Measurements from ENCODE around the gene KLHL12.
A peak's percentile ranks its signal among the peaks of the same experiment; 100 is the strongest.
"Not testable (repeated sequence)": the region's sequence is repeated elsewhere in the genome, so short reads cannot be mapped to it uniquely, and the experiment has no call there.

The KLHL12 gene

DNA sequence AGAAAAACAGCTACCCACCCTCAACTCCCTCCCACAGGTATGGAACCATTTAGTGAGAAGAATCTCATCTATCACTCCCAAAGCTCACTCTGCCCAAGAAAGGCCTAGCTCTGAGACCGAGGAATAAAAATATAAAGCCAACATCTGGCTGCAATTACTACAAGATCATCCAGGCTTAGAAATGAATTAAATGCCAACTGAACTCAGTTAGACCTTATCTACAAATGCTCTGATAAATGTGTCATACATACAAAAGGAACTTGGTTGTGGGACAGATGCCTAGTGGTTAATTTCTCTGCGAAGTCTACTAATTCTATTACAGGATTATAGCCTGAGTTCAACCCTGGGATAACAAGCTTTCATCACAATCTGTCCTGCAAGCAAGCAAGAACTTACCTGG, 24.4 kb upstream of the KLHL12 start:
- DNase-seq (ENCODE audit: low spot score): no peak

DNA sequence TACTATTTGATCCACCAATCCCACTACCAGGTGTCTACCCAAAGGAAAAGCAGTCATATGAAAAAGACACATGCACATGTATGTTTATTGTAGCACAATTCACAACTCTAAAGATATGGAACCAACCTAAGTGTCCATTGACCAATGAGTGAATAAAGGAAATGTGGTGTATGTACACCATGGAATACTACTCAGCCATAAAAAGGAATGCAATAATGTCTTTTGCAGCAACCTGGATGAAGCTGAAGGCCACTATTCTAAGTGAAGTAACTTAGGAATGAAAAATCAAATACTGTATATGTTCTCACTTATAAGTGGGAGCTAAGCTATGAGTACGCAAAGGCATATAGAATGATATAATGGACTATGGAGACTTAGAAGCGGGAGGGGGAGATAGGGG, 18.4 kb upstream of the KLHL12 start:
- DNase-seq (ENCODE audit: low spot score): no peak

DNA sequence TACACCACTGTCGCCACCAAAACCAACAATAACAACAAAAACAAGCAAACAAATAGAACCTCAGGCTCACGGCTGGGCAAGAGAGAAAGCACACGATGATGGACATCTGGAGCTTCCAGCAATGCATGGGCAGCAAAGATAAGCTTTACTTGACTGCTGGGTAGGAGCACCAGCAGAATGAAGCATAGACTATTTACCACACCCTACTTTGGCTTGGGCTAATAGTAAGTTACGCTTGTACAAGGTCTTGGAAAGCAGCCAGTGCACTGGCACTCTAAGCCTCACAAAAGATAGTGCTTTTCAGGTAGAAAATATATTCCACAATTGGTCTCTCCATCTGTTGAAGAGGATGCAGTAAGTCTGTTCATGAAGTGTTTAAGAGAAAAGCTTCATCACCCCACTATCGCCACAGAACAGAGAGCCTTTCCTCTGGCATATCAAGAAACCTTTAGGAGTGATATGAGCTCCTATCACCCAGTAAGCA, 17.4 kb upstream of the KLHL12 start:
- DNase-seq (ENCODE audit: low spot score): no peak

DNA sequence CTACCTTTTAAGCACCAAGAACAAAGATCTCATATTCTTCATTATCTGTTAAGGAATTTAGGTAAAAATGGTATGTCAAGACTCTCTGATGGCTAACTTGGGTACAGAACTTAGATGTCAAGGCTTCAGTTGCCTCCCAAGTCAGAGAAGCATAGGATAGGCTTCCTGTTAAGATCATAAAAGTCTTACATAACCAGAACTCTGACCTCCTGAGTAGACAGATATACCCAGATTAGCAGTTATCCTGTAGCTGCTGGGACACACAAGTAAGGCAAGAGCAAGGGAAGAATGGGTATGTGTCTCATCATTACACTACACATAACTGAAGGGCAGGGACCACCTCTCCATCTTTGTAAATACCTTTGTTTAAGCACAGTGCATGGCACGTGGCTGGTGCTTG, 15.4 kb upstream of the KLHL12 start:
- no peak for DNase-seq (ENCODE audit: low spot score)

DNA sequence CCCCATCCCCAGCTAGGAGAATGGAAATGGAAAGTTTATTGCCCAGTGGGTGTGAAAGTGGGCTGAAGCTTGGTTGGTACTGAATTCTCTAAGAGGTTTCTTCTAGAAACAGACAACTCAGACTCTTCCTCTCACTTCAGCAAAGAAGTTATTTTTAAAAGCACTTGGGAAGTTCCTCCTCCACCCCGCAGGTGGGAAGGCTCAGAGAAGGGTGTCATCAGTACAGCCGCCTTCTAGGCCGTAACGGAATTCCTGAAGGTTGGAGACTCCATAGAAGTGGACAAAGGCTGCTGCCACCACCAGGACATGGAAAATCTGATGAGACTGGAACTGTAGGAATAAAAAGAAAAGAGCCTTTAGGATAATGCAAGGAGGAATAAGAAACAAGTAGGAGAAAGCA, 14.3 kb upstream of the KLHL12 start:
- no peak for DNase-seq (ENCODE audit: low spot score)

DNA sequence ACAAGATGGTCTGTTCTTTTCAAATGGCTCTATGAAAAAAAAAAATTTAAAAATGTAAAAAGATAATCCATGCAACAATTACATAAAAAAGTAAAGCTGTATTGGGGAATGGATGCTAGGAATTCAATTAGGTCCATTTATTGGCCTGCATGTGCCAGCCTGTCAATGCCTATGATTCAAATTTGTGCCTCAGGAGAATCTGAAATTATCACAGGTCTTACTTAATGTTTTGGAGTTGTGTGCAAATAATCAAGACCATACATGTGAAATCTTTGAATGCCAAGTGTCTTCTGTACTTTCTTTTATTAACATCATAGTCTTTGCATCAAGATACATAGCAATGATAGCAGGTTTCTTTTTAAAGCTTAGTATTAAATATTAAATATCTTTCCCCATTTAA, 13.5 kb upstream of the KLHL12 start:
- no peak for DNase-seq (ENCODE audit: low spot score)

DNA sequence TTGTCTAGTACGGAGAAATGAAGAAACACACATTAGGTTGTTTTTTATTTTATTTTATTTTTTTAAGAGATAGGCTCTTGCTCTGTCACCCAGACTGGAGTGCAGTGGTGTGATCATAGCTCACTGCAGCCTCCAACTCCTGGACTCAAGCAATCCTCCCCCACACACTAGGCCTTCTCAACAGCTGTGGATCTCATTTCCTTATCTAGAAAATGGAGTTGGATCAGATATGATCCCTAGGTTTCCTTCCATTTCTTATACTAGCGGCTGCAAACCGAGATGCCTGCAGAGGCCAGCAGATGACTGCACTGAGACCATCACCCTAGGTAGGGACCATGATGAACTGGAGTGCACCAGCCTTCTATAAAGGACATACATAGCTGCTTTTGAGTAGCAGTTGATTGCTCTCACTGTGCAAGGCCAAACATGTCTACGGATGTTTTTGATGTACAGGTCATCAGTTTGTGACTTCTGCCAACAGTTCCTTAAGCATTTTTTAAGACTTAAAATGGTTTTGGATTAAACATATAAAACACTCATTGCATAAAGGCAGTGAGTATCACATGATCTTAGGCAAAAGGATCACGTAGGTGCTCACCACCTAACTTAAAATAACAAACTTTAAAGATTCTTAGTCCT, 11.4 kb upstream of the KLHL12 start:
- no peak for DNase-seq (ENCODE audit: low spot score)

DNA sequence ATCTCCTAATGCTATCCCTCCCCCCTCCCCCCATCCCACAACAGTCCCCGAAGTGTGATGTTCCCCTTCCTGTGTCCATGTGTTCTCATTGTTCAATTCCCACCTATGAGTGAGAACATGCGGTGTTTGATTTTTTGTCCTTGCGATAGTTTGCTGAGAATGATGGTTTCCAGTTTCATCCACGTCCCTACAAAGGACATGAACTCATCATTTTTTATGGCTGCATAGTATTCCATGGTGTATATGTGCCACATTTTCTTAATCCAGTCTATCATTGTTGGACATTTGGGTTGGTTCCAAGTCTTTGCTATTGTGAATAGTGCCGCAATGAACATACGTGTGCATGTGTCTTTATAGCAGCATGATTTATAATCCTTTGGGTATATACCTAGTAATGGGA, 9.4 kb upstream of the KLHL12 start:
- DNase-seq (ENCODE audit: low spot score): not testable (repeated sequence)

DNA sequence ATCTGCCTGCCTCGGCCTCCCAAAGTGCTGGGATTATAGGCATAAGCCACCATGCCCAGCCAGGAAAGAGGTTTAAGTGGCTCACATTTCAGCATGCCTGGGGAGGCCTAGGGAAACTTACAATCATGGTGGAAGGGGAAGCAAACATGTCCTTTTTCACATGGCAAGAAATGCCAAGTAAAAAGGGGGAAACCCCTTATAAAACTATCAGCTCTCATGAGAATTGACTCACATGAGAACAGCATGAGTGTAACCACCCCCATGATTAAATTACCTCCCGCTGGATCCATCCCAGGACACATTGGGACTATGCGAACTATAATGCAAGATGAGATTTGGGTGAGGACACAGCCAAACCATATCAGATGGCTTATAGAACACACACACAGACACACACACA, 8.8 kb upstream of the KLHL12 start:
- no peak for DNase-seq (ENCODE audit: low spot score)

DNA sequence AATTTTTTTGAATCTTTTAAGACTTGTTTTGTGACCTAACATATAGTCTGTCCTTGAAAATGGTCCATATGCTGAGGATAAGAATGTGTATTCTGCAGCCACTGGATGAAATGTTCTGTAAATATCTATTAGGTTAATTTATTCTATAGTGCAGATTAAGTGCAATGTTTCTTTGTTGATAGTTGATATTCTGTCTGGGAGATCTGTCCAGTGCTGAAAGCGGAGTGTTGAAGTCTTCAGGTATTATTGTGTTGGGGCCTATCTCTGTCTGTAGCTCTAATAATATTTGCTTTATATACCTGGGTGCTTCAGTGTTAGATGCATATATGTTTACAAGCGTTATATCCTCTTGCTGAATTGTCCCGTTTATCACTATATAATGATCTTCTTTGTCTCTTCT, 7.7 kb upstream of the KLHL12 start:
- no peak for DNase-seq (ENCODE audit: low spot score)

DNA sequence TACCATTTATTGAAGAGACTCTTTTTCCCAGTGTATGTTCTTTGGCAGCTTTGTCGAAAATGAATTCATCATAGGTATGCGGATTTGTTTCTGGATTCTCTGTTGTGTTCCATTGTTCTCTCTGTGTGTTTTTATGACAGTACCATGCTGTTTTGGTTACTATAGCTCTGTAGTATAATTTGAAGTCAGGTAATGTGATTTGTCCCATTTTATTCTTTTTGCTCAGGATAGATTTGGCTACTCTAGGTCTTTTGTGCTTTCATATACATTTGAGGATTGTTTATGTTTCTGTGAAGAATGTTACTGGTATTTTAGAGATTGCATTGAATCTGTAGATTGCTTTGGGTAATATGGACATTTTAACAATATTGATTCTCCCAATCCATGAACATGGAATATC, 5.4 kb upstream of the KLHL12 start:
- no peak for DNase-seq (ENCODE audit: low spot score)

DNA sequence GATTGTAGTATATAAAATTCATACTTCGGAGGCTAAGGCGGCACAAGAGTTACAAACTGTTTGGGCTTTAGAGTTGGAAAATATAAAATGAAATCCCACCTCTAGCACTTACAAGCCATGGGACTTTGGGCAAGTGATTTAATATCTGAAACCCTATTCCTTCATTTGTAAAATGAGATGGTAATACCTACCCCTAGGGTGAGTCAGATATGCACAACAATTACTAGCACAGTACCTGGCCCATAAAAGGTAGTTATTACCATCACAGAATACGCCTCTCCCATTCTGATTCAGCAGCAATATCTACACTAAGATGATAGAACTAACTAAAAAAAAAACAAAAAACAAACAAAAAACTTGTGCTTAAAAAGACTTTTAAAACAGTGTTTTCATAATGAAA, 3.5 kb downstream of the KLHL12 start:
- DNase-seq (ENCODE audit: low spot score): no peak

DNA sequence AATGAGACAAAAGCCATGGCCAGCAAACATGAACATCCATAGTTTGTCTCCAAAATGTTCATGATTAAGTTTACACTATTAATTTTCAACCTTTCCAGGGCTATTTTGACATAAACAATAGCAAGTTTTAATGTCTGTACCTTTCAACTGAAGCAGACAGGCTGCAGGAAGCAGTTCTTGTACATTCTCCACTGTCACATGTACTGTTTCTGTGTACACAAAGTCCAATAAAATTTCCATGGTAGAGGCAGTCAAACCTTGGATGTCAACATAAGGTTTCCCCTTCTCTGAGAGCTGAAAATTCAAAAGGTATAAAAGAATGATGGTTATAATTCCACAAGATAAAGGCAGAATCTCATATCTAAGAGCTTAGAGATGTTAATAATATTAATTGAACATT, 7.4 kb downstream of the KLHL12 start:
- DNase-seq (ENCODE audit: low spot score): no peak

DNA sequence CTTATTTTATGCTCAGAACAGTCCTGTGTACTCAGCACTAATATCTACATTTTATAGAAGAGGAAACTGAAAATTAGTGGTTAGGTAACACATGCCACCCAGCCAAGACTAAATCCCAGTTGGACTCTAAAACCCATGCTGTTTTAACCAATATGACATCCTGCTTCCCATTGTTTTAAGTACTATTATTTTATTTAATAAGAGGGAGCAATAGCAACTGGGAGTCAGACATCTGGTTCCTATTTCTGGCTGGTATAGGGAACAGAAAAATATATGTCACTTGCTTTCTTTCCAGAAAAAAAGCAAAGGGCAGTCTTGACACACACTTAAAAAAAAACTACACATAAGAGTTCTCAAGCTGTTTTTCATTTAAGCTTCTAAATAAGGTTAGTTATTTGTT, 11.9 kb downstream of the KLHL12 start:
- no peak for DNase-seq (ENCODE audit: low spot score)

DNA sequence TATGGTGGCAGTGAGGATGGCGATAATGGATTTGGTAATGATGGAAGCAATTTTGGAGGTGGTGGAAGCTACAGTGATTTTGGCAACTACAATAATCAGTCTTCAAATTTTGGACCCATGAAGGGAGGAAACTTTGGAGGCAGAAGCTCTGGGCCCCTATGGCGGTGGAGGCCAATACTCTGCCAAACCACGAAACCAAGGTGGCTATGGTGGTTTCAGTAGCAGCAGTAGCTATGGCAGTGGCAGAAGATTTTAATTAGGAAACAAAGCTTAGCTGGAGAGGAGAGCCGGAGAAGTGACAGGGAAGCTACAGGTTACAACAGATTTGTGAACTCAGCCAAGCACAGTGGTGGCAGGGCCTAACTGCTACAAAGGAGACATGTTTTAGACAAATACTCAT, 14.6 kb downstream of the KLHL12 start:
- not testable (repeated sequence) for DNase-seq (ENCODE audit: low spot score)

DNA sequence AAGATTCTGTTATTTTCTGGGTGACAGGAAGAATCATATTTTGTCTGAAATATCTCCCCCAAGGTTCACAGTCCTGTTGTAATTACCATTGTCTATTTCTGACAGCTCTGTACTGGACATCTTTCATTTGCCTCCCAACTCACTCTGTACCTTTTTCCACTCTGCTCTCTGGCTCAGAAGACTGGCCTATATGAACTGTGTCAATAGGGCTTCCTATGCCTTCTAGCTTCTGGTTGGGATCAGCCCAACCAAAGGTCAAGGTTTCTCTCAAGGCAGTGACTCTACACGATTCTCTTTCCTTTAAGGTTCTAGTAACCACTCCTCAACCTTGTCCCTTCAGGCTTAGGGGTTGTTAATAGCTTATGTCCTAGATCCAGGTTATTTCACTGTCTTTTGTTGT, 17.5 kb downstream of the KLHL12 start:
- no peak for DNase-seq (ENCODE audit: low spot score)

DNA sequence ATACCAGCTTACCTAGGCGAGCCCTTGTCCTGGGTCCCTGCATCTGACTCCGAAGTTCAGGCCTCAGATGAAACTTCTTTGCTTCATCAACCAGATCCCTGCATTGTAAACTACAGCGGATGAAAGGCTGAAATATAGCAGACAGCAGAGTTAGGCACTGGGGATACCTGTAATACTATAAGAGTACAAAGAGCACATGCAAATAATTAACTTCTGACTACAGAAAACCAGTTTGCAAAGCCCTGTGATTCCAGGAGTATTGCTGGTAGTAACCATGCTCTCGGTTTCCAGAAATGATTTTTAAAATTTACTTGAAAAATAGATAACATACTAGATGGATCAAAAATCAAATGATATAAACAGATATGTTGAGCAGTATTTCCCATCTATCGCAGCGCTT, 18.0 kb downstream of the KLHL12 start:
- DNase-seq (ENCODE audit: low spot score): no peak

DNA sequence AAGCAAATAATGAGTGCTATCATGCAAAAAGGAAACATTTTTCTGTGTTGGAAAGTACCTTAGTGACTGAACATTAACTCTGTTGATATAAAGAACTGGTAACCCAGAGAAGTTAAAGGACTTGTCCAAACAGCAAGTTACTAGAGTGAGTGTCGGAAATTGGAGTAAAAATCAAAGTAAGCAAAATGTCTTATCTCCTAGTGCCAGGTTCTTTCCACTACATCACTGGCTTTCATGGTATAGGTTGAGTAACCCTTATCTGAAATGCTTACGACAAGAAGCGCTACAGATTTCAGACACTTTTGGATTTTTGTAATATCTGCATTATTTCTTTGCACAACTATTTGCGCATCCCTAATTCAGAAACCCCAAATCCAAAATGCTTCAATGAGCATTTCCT, 21.7 kb downstream of the KLHL12 start:
- no peak for DNase-seq (ENCODE audit: low spot score)

DNA sequence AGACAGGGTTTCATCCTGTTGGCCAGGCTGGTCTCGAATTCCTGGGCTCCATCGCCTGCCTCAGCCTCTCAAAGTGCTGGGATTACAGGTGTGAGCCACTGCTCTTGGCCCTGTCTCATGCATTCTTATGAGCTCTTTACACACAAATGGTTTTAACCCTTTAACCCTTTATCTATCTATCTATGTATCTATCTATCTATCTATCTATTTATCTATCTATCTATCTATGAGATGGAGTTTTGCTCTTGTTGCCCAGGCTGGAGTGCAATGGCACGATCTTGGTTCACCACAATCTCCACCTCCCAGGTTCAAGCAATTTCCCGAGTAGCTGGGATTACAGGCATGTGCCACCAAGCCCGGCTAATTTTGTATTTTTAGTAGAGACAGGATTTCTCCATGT, 23.2 kb downstream of the KLHL12 start:
- not testable (repeated sequence) for DNase-seq (ENCODE audit: low spot score)

DNA sequence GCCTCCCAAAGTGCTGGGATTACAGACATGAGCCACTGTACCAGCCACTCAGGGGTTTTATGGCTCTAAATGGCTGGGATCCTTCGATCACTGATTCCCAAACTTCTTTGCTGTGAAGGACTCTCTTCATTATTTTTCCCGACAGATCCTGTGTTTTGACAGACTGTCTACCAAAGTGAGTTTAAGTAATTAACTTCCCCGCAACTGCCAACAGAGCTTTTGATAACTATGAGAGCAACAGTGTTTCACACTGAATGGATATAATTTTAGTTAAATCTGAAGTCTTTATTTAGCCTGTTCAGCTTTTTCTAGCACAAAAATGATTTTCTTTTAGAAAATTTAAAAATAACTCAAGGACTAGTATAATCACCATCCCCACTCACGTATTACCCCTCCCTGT, 25.5 kb downstream of the KLHL12 start:
- no peak for DNase-seq (ENCODE audit: low spot score)

DNA sequence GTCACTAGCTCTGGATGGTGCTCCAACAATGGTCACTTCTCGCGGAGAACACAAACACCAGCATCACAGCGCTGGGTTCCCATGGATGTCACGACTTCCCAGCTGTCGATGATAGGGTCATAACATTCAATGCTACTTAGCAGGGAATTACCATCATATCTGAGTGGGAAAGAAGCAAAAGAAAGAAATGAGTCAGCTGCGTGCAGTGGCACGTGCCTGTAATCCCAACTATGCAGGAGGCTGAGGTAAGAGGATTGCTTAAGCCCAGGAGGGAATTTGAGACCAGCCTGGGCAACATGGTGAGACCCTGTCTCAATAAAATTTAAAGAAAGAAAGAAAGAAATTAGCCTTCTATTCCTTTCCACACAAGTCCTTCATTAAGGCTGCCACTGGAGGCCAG, 34.5 kb downstream of the KLHL12 start:
- no peak for DNase-seq (ENCODE audit: low spot score)

DNA sequence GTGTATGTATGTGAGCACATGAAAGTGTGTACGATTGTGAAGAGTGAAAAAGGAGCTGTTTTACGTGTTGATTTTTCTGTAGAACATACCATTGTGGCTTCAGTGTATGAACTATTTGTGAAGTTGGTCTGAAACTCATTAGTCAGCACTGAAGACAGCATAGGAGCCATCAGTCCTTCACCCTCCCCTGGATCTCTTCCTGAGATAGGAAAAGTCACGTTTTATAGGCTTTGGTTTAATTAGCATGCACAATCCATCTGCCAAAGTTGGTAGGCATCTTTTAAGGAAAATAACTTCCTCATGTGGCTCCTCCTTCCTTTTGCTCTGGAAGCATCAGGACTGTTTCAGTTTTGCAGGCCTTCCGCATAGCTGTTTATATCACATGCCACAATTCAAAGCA, 36.6 kb downstream of the KLHL12 start:
- DNase-seq (ENCODE audit: low spot score): no peak

DNA sequence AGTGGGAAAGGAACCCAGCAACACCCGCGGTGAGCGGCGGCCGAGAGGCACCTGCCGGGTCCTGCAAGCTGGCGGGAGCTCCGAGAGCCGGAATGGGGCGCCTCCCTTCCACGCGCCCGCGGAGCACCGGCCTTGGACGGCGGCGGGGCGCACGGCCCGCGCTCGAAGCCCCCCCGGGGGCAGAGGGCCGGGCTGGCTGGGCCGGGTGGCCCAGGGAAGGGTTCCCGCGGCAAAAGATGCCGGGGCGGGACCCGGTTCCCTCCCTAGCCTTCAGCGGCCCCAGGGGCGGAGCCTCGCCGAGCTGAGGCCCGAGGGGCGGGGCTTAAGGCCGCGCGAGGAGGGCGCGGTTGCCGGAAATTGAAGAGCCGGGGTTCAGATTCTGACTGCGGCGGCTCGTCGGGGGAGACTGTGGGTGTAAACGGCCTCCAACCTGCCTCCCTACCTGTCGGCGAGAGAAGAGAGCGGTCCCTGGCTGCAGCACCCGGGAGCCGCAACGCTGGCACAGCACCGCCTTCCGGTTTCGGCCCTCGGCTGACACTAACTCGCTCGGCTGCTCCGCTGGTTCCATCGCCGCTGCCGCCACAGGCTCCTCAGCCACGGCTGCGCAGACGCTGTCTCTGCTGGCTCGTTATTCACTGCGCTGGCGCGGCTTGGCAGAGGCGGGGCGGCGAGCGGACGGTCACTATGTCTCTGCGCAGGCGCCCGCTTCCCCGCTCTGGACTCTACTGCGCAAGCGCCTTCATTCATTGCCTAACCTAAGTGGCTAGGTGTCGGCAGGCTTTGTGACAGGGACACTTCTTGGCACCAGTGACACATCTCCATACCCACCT, 38.3 kb downstream of the KLHL12 start, which contains the start of gene RABIF:
RABIF (minus strand) TSS at position 619 of the 830 bp plus-strand sequence; CDS start at position 568, 51 bp downstream.
- peak; percentile 96 for DNase-seq (ENCODE audit: low spot score)

DNA sequence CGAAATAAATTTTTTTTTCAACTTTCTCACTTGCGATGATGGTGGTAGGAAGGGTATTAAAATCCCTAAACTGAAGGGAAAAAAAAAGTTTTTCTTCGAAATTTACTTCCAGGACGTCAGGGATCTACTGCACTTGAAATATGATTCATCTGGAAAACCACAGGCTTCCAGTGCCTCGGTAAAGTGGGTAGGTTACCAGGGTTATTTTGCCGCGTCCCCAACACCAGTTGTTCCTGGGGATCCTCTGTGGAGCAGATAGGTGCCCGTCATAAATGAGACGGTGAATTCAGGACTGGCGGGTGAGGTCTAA, 38.9 kb downstream of the KLHL12 start:
- DNase-seq (ENCODE audit: low spot score): no peak
